Activated gamma-delta T cell treated with Interleukin-2 at 50 U/mL for 16 hours (primary cell): Measurements from ENCODE around the gene ZFYVE26.
"Not testable (repeated sequence)": the region's sequence is repeated elsewhere in the genome, so short reads cannot be mapped to it uniquely, and the experiment has no call there.

ENCODE experiments used
- DNase-seq: peaks from one replicate; pipeline ENCODE4 v3.0.0-alpha.2; 2020

ZFYVE26 gene

GRCh38 chr14:67704484-67705089 is 111.8 kb downstream of the ZFYVE26 start:
- peak; percentile 23 for DNase-seq

GRCh38 chr14:67703997-67704396 is 112.4 kb downstream of the ZFYVE26 start:
- no peak for DNase-seq

GRCh38 chr14:67701492-67701891 is 114.9 kb downstream of the ZFYVE26 start, which contains the start of gene RDH12:
Gene RDH12 (plus strand): TSS chr14:67701886. CDS start chr14:67722643, 20,757 bp downstream.
- DNase-seq: not testable (repeated sequence)

- DNase-seq: no peak
These were observed 118.2 kb downstream of the ZFYVE26 start for GRCh38 chr14:67698179-67698578.

- no peak for DNase-seq
These were observed 119.4 kb downstream of the ZFYVE26 start for GRCh38 chr14:67697006-67697405.
